DOHH2 (cell line): ENCODE measurements around the gene CAPN10.

Experiments used
- H3F3A ChIP-seq: fragments of 200-600 bp; sonication (generic), shearing (Covaris generic); 2 replicates; pipeline ENCODE4 v1.6.0; 2016; ENCODE audit warnings: antibody characterized with exemption, mild to moderate bottlenecking; ENCODE audit not compliant: control insufficient read depth, insufficient read depth
- H3K27ac ChIP-seq: fragments of 200-600 bp; sonication (generic); 2 replicates; pipeline ENCODE4 v1.5.1; 2014; ENCODE audit warnings: low read depth, mild to moderate bottlenecking, low read length, moderate library complexity
- H3K27me3 ChIP-seq: fragments of 200-600 bp; sonication (generic); 2 replicates; pipeline ENCODE4 v1.6.1; 2014; ENCODE audit warnings: mild to moderate bottlenecking, low read length, mixed read lengths; ENCODE audit not compliant: control insufficient read depth
- H3K36me3 ChIP-seq: fragments of 200-600 bp; sonication (generic); 2 replicates; pipeline ENCODE4 v1.6.1; 2014; ENCODE audit warnings: mild to moderate bottlenecking, low read length, moderate library complexity, mixed read lengths; ENCODE audit not compliant: control insufficient read depth
- H3K4me1 ChIP-seq: fragments of 200-600 bp; sonication (generic); 2 replicates; pipeline ENCODE4 v1.6.1; 2014; ENCODE audit warnings: mild to moderate bottlenecking, low read length, mixed read lengths; ENCODE audit not compliant: control insufficient read depth
- H3K4me2 ChIP-seq: fragments of 200-600 bp; sonication (generic); 2 replicates; pipeline ENCODE4 v1.6.0; 2014; ENCODE audit warnings: mild to moderate bottlenecking, low read length, moderate library complexity
- H3K4me3 ChIP-seq: fragments of 200-600 bp; sonication (generic); 2 replicates; pipeline ENCODE4 v1.5.1; 2014; ENCODE audit warnings: mild to moderate bottlenecking, low read length, mixed read lengths
- H3K79me2 ChIP-seq: fragments of 200-600 bp; sonication (generic); 2 replicates; pipeline ENCODE4 v1.6.1; 2014; ENCODE audit warnings: mild to moderate bottlenecking, low read length, mixed read lengths; ENCODE audit not compliant: control insufficient read depth
- H3K9me2 ChIP-seq: fragments of 200-600 bp; sonication (generic); replicated peaks from 2 replicates; pipeline ENCODE4 v1.6.1; 2014; ENCODE audit warnings: mild to moderate bottlenecking, low read length, mixed read lengths; ENCODE audit not compliant: control insufficient read depth
- H3K9me3 ChIP-seq: fragments of 200-600 bp; sonication (generic); 2 replicates; pipeline ENCODE4 v1.6.1; 2014; ENCODE audit warnings: antibody characterized with exemption, low read length, mixed read lengths; ENCODE audit not compliant: control insufficient read depth, insufficient read depth
- H4K20me1 ChIP-seq: fragments of 200-600 bp; sonication (generic); 2 replicates; pipeline ENCODE4 v1.6.0; 2014; ENCODE audit warnings: low read depth, mild to moderate bottlenecking, antibody characterized with exemption, low read length, moderate library complexity; ENCODE audit not compliant: control insufficient read depth, insufficient read depth
- EZH2phosphoT487 ChIP-seq: fragments of 200-600 bp; sonication (generic); IDR thresholded peaks from 2 replicates; pipeline ENCODE4 v1.6.1; 2017; ENCODE audit warnings: borderline replicate concordance, mild to moderate bottlenecking, antibody characterized with exemption, low read length, moderate library complexity, mixed read lengths
- TF ChIP-seq, protein P1 (sequence below): fragments of 200-600 bp; sonication (generic); IDR thresholded peaks from one replicate; pipeline ENCODE4 v1.5.1; 2014; ENCODE audit warnings: antibody characterized with exemption, mild to moderate bottlenecking, low read depth, low read length; ENCODE audit not compliant: poor library complexity, severe bottlenecking

CAPN10 gene

DNA sequence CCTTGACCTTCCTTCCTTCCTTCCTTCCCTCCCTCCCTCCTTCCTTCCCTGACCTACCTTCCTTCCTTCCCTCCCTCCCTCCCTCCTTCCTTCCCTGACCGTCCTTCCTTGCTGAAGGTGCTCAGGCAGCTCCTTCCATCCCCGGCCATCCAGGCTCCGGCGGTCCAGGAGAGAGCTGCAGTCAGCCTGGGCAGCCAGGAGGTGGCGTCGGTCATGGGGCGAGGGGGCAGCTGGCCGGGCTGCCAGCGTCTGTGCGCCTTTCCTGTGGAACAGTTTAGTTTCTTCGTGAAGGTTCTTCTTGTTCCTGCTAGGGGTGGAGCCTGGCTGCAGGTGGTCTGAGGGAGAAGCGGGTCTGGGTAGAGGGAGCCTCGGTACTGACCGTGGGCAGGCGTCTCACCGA lies 54.4 kb downstream of the CAPN10 start:
- no peaks in the 10 kb centered on the region for H3K4me1 ChIP-seq
- no peak overlapping the region for H3K27ac ChIP-seq
- H3K4me3 ChIP-seq = no peak overlapping the region
- no peaks in the 10 kb centered on the region for H3F3A ChIP-seq
- H3K36me3 ChIP-seq = no peaks in the 10 kb centered on the region
- H3K27me3 ChIP-seq = no peaks in the 10 kb centered on the region
- H3K9me2 ChIP-seq = no peaks in the 10 kb centered on the region
- no peaks in the 10 kb centered on the region for H3K79me2 ChIP-seq
- peaks cover 8% of the 10 kb centered on the region; the same call in 1 of the 2 replicates for H3K9me3 ChIP-seq
- no peak overlapping the region for H3K4me2 ChIP-seq
- no peaks in the 10 kb centered on the region for H4K20me1 ChIP-seq
- TF ChIP-seq, protein P1, sequence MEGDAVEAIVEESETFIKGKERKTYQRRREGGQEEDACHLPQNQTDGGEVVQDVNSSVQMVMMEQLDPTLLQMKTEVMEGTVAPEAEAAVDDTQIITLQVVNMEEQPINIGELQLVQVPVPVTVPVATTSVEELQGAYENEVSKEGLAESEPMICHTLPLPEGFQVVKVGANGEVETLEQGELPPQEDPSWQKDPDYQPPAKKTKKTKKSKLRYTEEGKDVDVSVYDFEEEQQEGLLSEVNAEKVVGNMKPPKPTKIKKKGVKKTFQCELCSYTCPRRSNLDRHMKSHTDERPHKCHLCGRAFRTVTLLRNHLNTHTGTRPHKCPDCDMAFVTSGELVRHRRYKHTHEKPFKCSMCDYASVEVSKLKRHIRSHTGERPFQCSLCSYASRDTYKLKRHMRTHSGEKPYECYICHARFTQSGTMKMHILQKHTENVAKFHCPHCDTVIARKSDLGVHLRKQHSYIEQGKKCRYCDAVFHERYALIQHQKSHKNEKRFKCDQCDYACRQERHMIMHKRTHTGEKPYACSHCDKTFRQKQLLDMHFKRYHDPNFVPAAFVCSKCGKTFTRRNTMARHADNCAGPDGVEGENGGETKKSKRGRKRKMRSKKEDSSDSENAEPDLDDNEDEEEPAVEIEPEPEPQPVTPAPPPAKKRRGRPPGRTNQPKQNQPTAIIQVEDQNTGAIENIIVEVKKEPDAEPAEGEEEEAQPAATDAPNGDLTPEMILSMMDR = no peak
- TF ChIP-seq EZH2phosphoT487 = no peak

DNA sequence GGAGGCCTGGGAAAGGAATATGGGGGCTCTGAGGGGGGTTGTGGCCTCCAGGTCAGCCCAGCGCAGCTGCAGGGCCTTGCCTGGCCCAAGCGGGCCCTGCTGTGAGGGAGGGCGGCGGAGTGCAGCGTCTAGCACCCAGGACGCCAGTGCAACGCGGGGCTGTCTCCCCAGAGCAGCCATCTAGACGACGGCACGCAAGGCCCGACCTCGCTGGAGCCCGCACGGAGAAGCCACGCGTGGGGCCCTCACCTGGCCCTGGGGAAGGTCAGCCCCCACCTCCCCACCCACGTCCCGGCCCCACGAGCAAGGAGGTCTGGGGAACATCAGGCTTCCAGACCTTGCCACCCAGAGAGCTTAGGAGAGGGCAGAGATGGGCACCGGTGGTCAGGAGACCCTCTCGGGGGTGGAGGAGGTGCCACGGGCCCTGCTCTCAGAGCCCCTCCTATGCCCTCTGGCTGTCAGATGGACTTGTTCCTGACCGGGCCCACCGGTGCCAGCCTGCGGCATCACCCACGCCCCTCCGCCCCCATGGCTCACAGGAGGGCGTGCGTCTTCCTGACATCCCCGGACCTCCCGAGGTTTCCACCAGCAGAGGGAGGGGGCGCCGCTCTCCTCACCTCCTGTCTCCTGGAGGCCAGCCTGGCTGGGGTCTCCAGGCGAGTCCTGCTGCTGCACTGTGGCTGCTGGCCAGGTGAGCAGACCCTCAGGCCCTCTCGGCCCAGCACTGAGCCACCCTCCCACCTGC lies 55.7 kb downstream of the CAPN10 start:
- Histone ChIP-seq H4K20me1 (no peaks in the 10 kb centered on the region), H3K27ac (no peak overlapping the region), H3K27me3 (no peaks in the 10 kb centered on the region), H3K4me3 (no peak overlapping the region), H3K9me3 (peaks cover 8% of the 10 kb centered on the region; the same call in 1 of the 2 replicates), H3K79me2 (no peaks in the 10 kb centered on the region), H3K4me1 (no peaks in the 10 kb centered on the region), H3K4me2 (no peak overlapping the region), H3F3A (no peaks in the 10 kb centered on the region), H3K36me3 (no peaks in the 10 kb centered on the region), H3K9me2 (no peaks in the 10 kb centered on the region)
- TF ChIP-seq EZH2phosphoT487 = no peak
- TF ChIP-seq, protein P1 = no peak

DNA sequence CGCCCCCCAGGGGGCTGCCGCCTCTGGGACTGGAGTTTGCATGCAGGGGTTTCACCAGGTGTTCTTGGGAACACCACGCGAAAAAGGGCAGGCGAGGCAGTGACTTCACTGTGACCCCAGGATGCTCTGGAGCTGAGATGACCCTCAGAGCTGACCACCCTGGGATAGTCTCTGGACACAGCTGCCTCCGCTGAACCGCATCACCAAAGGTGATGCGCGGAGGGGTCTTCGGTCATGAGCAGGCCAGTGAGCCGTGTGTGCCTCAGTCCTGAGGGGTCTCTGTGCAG lies 56.2 kb downstream of the CAPN10 start:
- Histone ChIP-seq H3K27me3 (no peaks in the 10 kb centered on the region), H3K9me2 (no peaks in the 10 kb centered on the region), H3K27ac (no peak overlapping the region), H3K9me3 (peaks cover 8% of the 10 kb centered on the region; the same call in 1 of the 2 replicates), H3K36me3 (no peaks in the 10 kb centered on the region), H3K4me2 (no peak overlapping the region), H3K79me2 (no peaks in the 10 kb centered on the region), H3K4me3 (no peak overlapping the region), H4K20me1 (no peaks in the 10 kb centered on the region), H3K4me1 (no peaks in the 10 kb centered on the region), H3F3A (no peaks in the 10 kb centered on the region)
- TF ChIP-seq, protein P1 = no peak
- TF ChIP-seq EZH2phosphoT487 = no peak
